ENCODE results near the gene SLC6A3. TPM values are rescaled to one million over a fixed set of nuclear protein-coding genes. Genes with fewer than 3 reads are reported as not detected.

The SLC6A3 gene
- total and polyA plus RNA-seq, 2 donors (not counting 1 experiment from before 2014, with no cell fraction given) = not detected

DNA sequence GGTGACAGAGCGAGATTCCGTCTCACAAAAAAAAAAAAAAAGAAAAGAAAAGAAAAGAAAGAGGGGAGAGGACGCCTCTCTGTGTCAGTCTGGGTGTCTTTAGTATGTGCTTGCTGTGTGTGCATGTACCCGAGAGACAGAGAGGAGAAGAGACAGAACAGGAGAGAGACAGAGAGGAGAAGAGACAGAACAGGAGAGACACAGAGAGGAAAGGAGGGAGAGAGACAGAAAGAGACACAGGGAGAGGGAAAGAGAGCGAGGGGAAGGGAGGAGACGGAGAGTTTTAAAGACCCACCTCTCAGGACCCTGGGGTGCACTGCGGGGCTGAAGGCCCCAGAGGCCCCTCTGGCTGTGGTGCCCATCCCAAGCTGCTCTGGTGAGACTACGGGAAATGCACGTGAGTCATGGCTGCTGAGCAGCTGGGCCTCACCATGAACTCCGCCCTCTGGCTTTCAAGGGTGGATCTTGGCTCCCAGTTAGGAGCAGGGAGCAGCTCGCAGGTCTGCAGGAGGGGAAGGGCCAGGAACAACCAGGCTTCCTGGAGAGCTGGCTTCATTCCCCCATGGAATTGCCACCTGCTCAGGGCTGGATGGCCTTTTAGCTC, 7.9 kb downstream of the SLC6A3 start:
- no peaks in the 10 kb centered on the region for H3K79me2 ChIP-seq (ENCODE audit: control insufficient read depth, insufficient read depth, low read length)
- no peak overlapping the region for H3K4me2 ChIP-seq (ENCODE audit: extremely low read depth, insufficient read depth, low read length)
- no peak overlapping the region for H3K27ac ChIP-seq (ENCODE audit: insufficient read depth, low read length)
- H3K27me3 ChIP-seq (ENCODE audit: control insufficient read depth, insufficient read depth, low read length) = no peaks in the 10 kb centered on the region
- H3K9ac ChIP-seq (ENCODE audit: insufficient read depth, low read length) = no peak overlapping the region
- H4K20me1 ChIP-seq (ENCODE audit: control insufficient read depth, extremely low read depth, insufficient read depth, low read length) = no peaks in the 10 kb centered on the region
- no peaks in the 10 kb centered on the region for H3K4me1 ChIP-seq (ENCODE audit: control insufficient read depth, extremely low read depth, insufficient read depth, low read length)
- DNase-seq (ENCODE audit: low read depth in 2 of 2) = peak in 1 of 2 donors; percentile 45
- no peaks in the 10 kb centered on the region for H3K36me3 ChIP-seq (ENCODE audit: control insufficient read depth, insufficient read depth, low read length)
- no peaks in the 10 kb centered on the region for H3K9me3 ChIP-seq (ENCODE audit: control insufficient read depth, insufficient read depth, low read depth, low read length)
- TF ChIP-seq, protein P1, sequence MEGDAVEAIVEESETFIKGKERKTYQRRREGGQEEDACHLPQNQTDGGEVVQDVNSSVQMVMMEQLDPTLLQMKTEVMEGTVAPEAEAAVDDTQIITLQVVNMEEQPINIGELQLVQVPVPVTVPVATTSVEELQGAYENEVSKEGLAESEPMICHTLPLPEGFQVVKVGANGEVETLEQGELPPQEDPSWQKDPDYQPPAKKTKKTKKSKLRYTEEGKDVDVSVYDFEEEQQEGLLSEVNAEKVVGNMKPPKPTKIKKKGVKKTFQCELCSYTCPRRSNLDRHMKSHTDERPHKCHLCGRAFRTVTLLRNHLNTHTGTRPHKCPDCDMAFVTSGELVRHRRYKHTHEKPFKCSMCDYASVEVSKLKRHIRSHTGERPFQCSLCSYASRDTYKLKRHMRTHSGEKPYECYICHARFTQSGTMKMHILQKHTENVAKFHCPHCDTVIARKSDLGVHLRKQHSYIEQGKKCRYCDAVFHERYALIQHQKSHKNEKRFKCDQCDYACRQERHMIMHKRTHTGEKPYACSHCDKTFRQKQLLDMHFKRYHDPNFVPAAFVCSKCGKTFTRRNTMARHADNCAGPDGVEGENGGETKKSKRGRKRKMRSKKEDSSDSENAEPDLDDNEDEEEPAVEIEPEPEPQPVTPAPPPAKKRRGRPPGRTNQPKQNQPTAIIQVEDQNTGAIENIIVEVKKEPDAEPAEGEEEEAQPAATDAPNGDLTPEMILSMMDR (conservative IDR thresholded peaks at IDR 0.05 in 1 of 2, IDR thresholded peaks at IDR 0.05 in 1 of 2; ENCODE audit: low read depth in 1 of 2, low read length in 2 of 2) = no peak
- TF ChIP-seq EZH2 (IDR thresholded peaks at IDR 0.05; ENCODE audit: low read length, missing control alignments) = no peak
- H3K4me3 ChIP-seq (replicated peaks in 1 of 4; ENCODE audit: control extremely low read depth in 1 of 4, insufficient read depth in 1 of 4, low read depth in 3 of 4, low read length in 4 of 4) = no peak overlapping the region
- no peak overlapping the region for H2AFZ ChIP-seq (ENCODE audit: low read length)

DNA sequence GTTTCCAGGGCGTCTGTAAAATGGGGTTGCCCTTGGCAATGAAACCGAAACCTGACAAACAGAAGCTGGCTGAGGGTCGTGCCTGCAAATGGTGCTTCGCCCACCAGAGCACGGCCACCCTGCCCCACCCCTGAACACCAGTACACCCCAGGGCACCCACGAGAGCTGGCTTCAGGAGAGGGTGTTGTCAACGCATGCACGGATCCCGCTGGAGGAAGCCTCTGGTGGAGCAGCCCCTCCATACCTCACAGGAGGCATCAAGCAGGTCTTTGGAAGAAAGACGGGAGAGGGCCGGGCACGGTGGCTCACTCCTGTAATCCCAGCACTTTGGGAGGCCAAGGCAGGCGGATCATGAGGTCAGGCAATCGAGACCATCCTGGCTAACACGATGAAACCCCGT, 8.6 kb downstream of the SLC6A3 start:
- H4K20me1 ChIP-seq (ENCODE audit: control insufficient read depth, extremely low read depth, insufficient read depth, low read length) = no peaks in the 10 kb centered on the region
- H3K9me3 ChIP-seq (ENCODE audit: control insufficient read depth, insufficient read depth, low read depth, low read length) = no peaks in the 10 kb centered on the region
- H3K9ac ChIP-seq (ENCODE audit: insufficient read depth, low read length) = no peak overlapping the region
- TF ChIP-seq, protein P1 (conservative IDR thresholded peaks at IDR 0.05 in 1 of 2, IDR thresholded peaks at IDR 0.05 in 1 of 2; ENCODE audit: low read depth in 1 of 2, low read length in 2 of 2) = no peak
- no peak for TF ChIP-seq EZH2 (IDR thresholded peaks at IDR 0.05; ENCODE audit: low read length, missing control alignments)
- no peak overlapping the region for H3K4me2 ChIP-seq (ENCODE audit: extremely low read depth, insufficient read depth, low read length)
- no peaks in the 10 kb centered on the region for H3K4me1 ChIP-seq (ENCODE audit: control insufficient read depth, extremely low read depth, insufficient read depth, low read length)
- no peak overlapping the region for H3K27ac ChIP-seq (ENCODE audit: insufficient read depth, low read length)
- H3K36me3 ChIP-seq (ENCODE audit: control insufficient read depth, insufficient read depth, low read length) = no peaks in the 10 kb centered on the region
- H3K4me3 ChIP-seq (replicated peaks in 1 of 4; ENCODE audit: control extremely low read depth in 1 of 4, insufficient read depth in 1 of 4, low read depth in 3 of 4, low read length in 4 of 4) = no peak overlapping the region
- no peaks in the 10 kb centered on the region for H3K27me3 ChIP-seq (ENCODE audit: control insufficient read depth, insufficient read depth, low read length)
- H3K79me2 ChIP-seq (ENCODE audit: control insufficient read depth, insufficient read depth, low read length) = no peaks in the 10 kb centered on the region
- H2AFZ ChIP-seq (ENCODE audit: low read length) = no peak overlapping the region
- no peak for DNase-seq (ENCODE audit: low read depth in 2 of 2)

DNA sequence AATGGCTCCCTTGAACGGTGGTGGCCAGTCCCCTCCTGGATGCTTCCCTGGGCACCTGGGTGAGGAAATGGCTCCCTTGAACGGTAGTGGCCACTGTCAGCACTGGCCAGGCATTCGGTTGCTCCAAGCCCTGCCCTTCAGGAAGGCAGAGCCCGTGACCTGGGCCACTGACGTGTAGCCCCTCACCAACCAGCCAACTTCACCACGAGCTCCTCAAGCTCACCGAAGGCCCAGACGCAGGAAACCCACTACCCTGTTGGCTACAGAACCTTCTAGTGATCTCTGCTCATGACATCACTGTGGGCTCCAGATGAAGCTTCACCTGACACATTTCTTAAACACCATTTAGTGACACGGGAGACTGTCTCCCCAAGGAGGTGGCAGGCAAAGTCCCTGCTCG, 9.2 kb downstream of the SLC6A3 start:
- Histone ChIP-seq H3K9ac (ENCODE audit: insufficient read depth, low read length) (no peak overlapping the region), H3K4me3 (replicated peaks in 1 of 4; ENCODE audit: control extremely low read depth in 1 of 4, insufficient read depth in 1 of 4, low read depth in 3 of 4, low read length in 4 of 4) (no peak overlapping the region), H3K4me1 (ENCODE audit: control insufficient read depth, extremely low read depth, insufficient read depth, low read length) (no peaks in the 10 kb centered on the region), H3K4me2 (ENCODE audit: extremely low read depth, insufficient read depth, low read length) (no peak overlapping the region), H4K20me1 (ENCODE audit: control insufficient read depth, extremely low read depth, insufficient read depth, low read length) (no peaks in the 10 kb centered on the region), H3K27ac (ENCODE audit: insufficient read depth, low read length) (no peak overlapping the region), H3K27me3 (ENCODE audit: control insufficient read depth, insufficient read depth, low read length) (no peaks in the 10 kb centered on the region), H3K79me2 (ENCODE audit: control insufficient read depth, insufficient read depth, low read length) (no peaks in the 10 kb centered on the region), H2AFZ (ENCODE audit: low read length) (no peak overlapping the region), H3K36me3 (ENCODE audit: control insufficient read depth, insufficient read depth, low read length) (no peaks in the 10 kb centered on the region), H3K9me3 (ENCODE audit: control insufficient read depth, insufficient read depth, low read depth, low read length) (no peaks in the 10 kb centered on the region)
- TF ChIP-seq EZH2 (IDR thresholded peaks at IDR 0.05; ENCODE audit: low read length, missing control alignments) = no peak
- TF ChIP-seq, protein P1 (conservative IDR thresholded peaks at IDR 0.05 in 1 of 2, IDR thresholded peaks at IDR 0.05 in 1 of 2; ENCODE audit: low read depth in 1 of 2, low read length in 2 of 2) = no peak
- no peak for DNase-seq (ENCODE audit: low read depth in 2 of 2)

All from fibroblast of lung (primary cell).